ENCODE results near the gene NABP2.

The NABP2 gene

GRCh38 chr12:56243731-56244181, 19.6 kb downstream of the NABP2 start:
- Mint-ChIP-seq H3K27me3 (no peaks in the 10 kb centered on the region), H3K9me3 (no peaks in the 10 kb centered on the region), H3K4me1 (peaks cover 13% of the 10 kb centered on the region), H3K27ac (no peak overlapping the region), H3K36me3 (peaks cover 29% of the 10 kb centered on the region), H3K4me3 (no peak overlapping the region)
- DNase-seq (ENCODE audit: low spot score in 2 of 2) (no peak), ATAC-seq (ENCODE audit: low read depth) (no peak)

GRCh38 chr12:56244494-56244893, 20.4 kb downstream of the NABP2 start:
- no peak for ATAC-seq (ENCODE audit: low read depth)
- peaks cover 13% of the 10 kb centered on the region for H3K4me1 Mint-ChIP-seq
- DNase-seq (ENCODE audit: low spot score in 2 of 2) = no peak
- no peaks in the 10 kb centered on the region for H3K9me3 Mint-ChIP-seq
- no peak overlapping the region for H3K4me3 Mint-ChIP-seq
- H3K27ac Mint-ChIP-seq = no peak overlapping the region
- no peaks in the 10 kb centered on the region for H3K27me3 Mint-ChIP-seq
- peaks cover 32% of the 10 kb centered on the region for H3K36me3 Mint-ChIP-seq

- ATAC-seq (ENCODE audit: low read depth) = no peak
- Mint-ChIP-seq H3K4me3 (no peak overlapping the region), H3K36me3 (peaks cover 22% of the 10 kb centered on the region)
These were observed 23.8 kb downstream of the NABP2 start for GRCh38 chr12:56247923-56248322.

GRCh38 chr12:56248711-56249110, 24.6 kb downstream of the NABP2 start:
- DNase-seq (ENCODE audit: low spot score in 2 of 2) (no peak), ATAC-seq (ENCODE audit: low read depth) (no peak)
- Mint-ChIP-seq H3K27ac (no peak overlapping the region), H3K27me3 (no peaks in the 10 kb centered on the region), H3K36me3 (peaks cover 24% of the 10 kb centered on the region), H3K4me1 (peaks cover 2% of the 10 kb centered on the region), H3K9me3 (no peaks in the 10 kb centered on the region), H3K4me3 (no peak overlapping the region)

More at GRCh38 chr12:56247923-56248322, 23.8 kb downstream of the NABP2 start:
- Mint-ChIP-seq H3K9me3 (no peaks in the 10 kb centered on the region), H3K27me3 (no peaks in the 10 kb centered on the region), H3K4me1 (peaks cover 6% of the 10 kb centered on the region), H3K27ac (no peak overlapping the region)
- DNase-seq (ENCODE audit: low spot score in 2 of 2) = no peak

GRCh38 chr12:56252649-56253048, 28.5 kb downstream of the NABP2 start:
- no peak overlapping the region for H3K4me3 Mint-ChIP-seq
- peaks cover 5% of the 10 kb centered on the region for H3K4me1 Mint-ChIP-seq
- H3K9me3 Mint-ChIP-seq = no peaks in the 10 kb centered on the region
- no peak for ATAC-seq (ENCODE audit: low read depth)
- H3K27ac Mint-ChIP-seq = no peak overlapping the region
- H3K27me3 Mint-ChIP-seq = no peaks in the 10 kb centered on the region
- H3K36me3 Mint-ChIP-seq = peaks cover 19% of the 10 kb centered on the region
- no peak for DNase-seq (ENCODE audit: low spot score in 2 of 2)

GRCh38 chr12:56253091-56253490, 28.9 kb downstream of the NABP2 start:
- Mint-ChIP-seq H3K36me3 (peaks cover 19% of the 10 kb centered on the region), H3K27ac (no peak overlapping the region), H3K4me1 (peaks cover 5% of the 10 kb centered on the region), H3K9me3 (no peaks in the 10 kb centered on the region), H3K4me3 (no peak overlapping the region), H3K27me3 (no peaks in the 10 kb centered on the region)
- DNase-seq (ENCODE audit: low spot score in 2 of 2) (no peak), ATAC-seq (ENCODE audit: low read depth) (no peak)

- H3K27ac Mint-ChIP-seq = no peak overlapping the region
- no peak for DNase-seq (ENCODE audit: low spot score in 2 of 2)
- H3K9me3 Mint-ChIP-seq = no peaks in the 10 kb centered on the region
- peaks cover 15% of the 10 kb centered on the region for H3K36me3 Mint-ChIP-seq
- H3K4me1 Mint-ChIP-seq = peaks cover 11% of the 10 kb centered on the region
- H3K4me3 Mint-ChIP-seq = no peak overlapping the region
- no peaks in the 10 kb centered on the region for H3K27me3 Mint-ChIP-seq
- no peak for ATAC-seq (ENCODE audit: low read depth)
These were observed 31.5 kb downstream of the NABP2 start for GRCh38 chr12:56255671-56256070.

GRCh38 chr12:56256326-56256960, 32.3 kb downstream of the NABP2 start:
- peaks cover 11% of the 10 kb centered on the region for H3K4me1 Mint-ChIP-seq
- H3K9me3 Mint-ChIP-seq = no peaks in the 10 kb centered on the region
- H3K36me3 Mint-ChIP-seq = peaks cover 15% of the 10 kb centered on the region
- ATAC-seq (ENCODE audit: low read depth) = no peak
- no peak for DNase-seq (ENCODE audit: low spot score in 2 of 2)
- peak overlapping the region; percentile 83 for H3K27ac Mint-ChIP-seq
- H3K4me3 Mint-ChIP-seq = peak overlapping the region; percentile 85
- no peaks in the 10 kb centered on the region for H3K27me3 Mint-ChIP-seq

- Mint-ChIP-seq H3K27ac (peak overlapping the region; percentile 83), H3K9me3 (no peaks in the 10 kb centered on the region), H3K27me3 (no peaks in the 10 kb centered on the region), H3K4me3 (peak overlapping the region; percentile 85), H3K4me1 (peaks cover 11% of the 10 kb centered on the region), H3K36me3 (peaks cover 15% of the 10 kb centered on the region)
- ATAC-seq (ENCODE audit: low read depth) (no peak), DNase-seq (ENCODE audit: low spot score in 2 of 2) (no peak)
These were observed 32.9 kb downstream of the NABP2 start for GRCh38 chr12:56257071-56257470.

GRCh38 chr12:56257491-56258067, 33.4 kb downstream of the NABP2 start:
- Mint-ChIP-seq H3K36me3 (peaks cover 10% of the 10 kb centered on the region), H3K4me3 (peak overlapping the region; percentile 85), H3K4me1 (peaks cover 9% of the 10 kb centered on the region), H3K27me3 (no peaks in the 10 kb centered on the region), H3K27ac (peak overlapping the region; percentile 83), H3K9me3 (no peaks in the 10 kb centered on the region)
- DNase-seq (ENCODE audit: low spot score in 2 of 2) (peak in 1 of 2 donors; percentile 12), ATAC-seq (ENCODE audit: low read depth) (peak; percentile 10)

GRCh38 chr12:56258068-56258819, 34.1 kb downstream of the NABP2 start, which contains the start of gene ANKRD52:
ANKRD52 (minus strand) TSS chr12:56258384; CDS start chr12:56258269, 115 bp downstream.
- Mint-ChIP-seq H3K9me3 (no peaks in the 10 kb centered on the region), H3K4me1 (peaks cover 9% of the 10 kb centered on the region), H3K27ac (peak within 1 kb of the TSS; percentile 91), H3K27me3 (no peaks in the 10 kb centered on the region), H3K36me3 (peaks cover 7% of the 10 kb centered on the region), H3K4me3 (peak within 1 kb of the TSS; percentile 99)
- DNase-seq (ENCODE audit: low spot score in 2 of 2) (peak; percentile 83 to 89), ATAC-seq (ENCODE audit: low read depth) (peak; percentile 94)

- no peak for ATAC-seq (ENCODE audit: low read depth)
- H3K27ac Mint-ChIP-seq = peak overlapping the region; percentile 91
- H3K27me3 Mint-ChIP-seq = no peaks in the 10 kb centered on the region
These were observed 34.7 kb downstream of the NABP2 start for GRCh38 chr12:56258820-56259183.

GRCh38 chr12:56260380-56260779, 36.2 kb downstream of the NABP2 start:
- Mint-ChIP-seq H3K27me3 (no peaks in the 10 kb centered on the region), H3K27ac (no peak overlapping the region), H3K9me3 (no peaks in the 10 kb centered on the region), H3K4me3 (no peak overlapping the region), H3K36me3 (peaks cover 3% of the 10 kb centered on the region), H3K4me1 (peaks cover 9% of the 10 kb centered on the region)
- DNase-seq (ENCODE audit: low spot score in 2 of 2) (no peak), ATAC-seq (ENCODE audit: low read depth) (no peak)

More at GRCh38 chr12:56258820-56259183, 34.7 kb downstream of the NABP2 start:
- DNase-seq (ENCODE audit: low spot score in 2 of 2) = no peak
- Mint-ChIP-seq H3K4me3 (peak overlapping the region; percentile 99), H3K9me3 (no peaks in the 10 kb centered on the region), H3K4me1 (peaks cover 9% of the 10 kb centered on the region), H3K36me3 (peaks cover 3% of the 10 kb centered on the region)

- H3K4me3 Mint-ChIP-seq = no peak overlapping the region
- DNase-seq (ENCODE audit: low spot score in 2 of 2) (no peak), ATAC-seq (ENCODE audit: low read depth) (no peak)
- H3K27me3 Mint-ChIP-seq = no peaks in the 10 kb centered on the region
- H3K4me1 Mint-ChIP-seq = peaks cover 9% of the 10 kb centered on the region
- H3K27ac Mint-ChIP-seq = no peak overlapping the region
- peaks cover 3% of the 10 kb centered on the region for H3K36me3 Mint-ChIP-seq
- no peaks in the 10 kb centered on the region for H3K9me3 Mint-ChIP-seq
These were observed 36.8 kb downstream of the NABP2 start for GRCh38 chr12:56260921-56261320.

All from memory B cell (primary cell).